Prostate gland (tissue), 2 donors: ENCODE data around the gene CTPS2.

ENCODE experiments used
- POLR2A ChIP-seq: fragments of 450-650 bp; IDR thresholded peaks from one replicate; pipeline ENCODE4 v1.6.1; 2016; ENCODE audit warnings: antibody characterized with exemption, mild to moderate bottlenecking
- TF ChIP-seq, protein P1 (sequence below), 4 experiments: fragments of 200-600 bp in 2 of 4; fragments of 450-650 bp in 2 of 4; sonication (generic) in 2 of 4; IDR thresholded peaks; 1 replicate in 3 of 4; 2 replicates in 1 of 4; pipeline ENCODE4 v1.5.1; 2016 to 2019; ENCODE audit warnings: antibody characterized with exemption in 4 of 4, mild to moderate bottlenecking in 2 of 4, moderate library complexity in 2 of 4

DNA sequence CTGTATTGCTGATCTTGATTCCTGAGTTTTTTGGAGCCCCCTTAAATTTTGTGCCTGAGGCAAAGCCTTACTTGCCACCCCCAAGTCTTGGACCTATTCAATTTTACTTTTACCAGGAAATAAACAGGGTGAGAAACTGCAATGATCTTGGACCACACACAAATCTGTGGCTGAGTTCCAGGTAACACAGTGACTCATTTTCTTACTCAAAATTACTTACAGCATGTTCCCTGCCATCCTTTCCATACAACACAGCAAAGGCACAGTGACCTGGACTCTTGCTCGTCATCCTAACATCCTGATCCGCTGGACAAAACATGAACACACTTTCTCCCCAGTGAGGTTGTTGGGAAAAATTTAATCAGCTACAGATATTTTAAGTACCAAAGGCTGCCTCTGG, 123.3 kb downstream of the CTPS2 start:
- TF ChIP-seq POLR2A: no peak
- TF ChIP-seq, protein P1, sequence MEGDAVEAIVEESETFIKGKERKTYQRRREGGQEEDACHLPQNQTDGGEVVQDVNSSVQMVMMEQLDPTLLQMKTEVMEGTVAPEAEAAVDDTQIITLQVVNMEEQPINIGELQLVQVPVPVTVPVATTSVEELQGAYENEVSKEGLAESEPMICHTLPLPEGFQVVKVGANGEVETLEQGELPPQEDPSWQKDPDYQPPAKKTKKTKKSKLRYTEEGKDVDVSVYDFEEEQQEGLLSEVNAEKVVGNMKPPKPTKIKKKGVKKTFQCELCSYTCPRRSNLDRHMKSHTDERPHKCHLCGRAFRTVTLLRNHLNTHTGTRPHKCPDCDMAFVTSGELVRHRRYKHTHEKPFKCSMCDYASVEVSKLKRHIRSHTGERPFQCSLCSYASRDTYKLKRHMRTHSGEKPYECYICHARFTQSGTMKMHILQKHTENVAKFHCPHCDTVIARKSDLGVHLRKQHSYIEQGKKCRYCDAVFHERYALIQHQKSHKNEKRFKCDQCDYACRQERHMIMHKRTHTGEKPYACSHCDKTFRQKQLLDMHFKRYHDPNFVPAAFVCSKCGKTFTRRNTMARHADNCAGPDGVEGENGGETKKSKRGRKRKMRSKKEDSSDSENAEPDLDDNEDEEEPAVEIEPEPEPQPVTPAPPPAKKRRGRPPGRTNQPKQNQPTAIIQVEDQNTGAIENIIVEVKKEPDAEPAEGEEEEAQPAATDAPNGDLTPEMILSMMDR (IDR thresholded peaks at IDR 0.05): no peak
